ENCODE data around the gene FAXC. TPM values are rescaled to one million over a fixed set of nuclear protein-coding genes. Genes with fewer than 3 reads are reported as not detected.

FAXC gene
- total RNA-seq, 1 donor from 2014 or later: not detected

Other genes starting within 250 kb of the FAXC start
- gene COQ3, start 44.5 kb upstream of the FAXC start, total RNA-seq: 13.5 and 16.7 TPM in 2 replicates
- 98.4 and 112 TPM in 2 replicates for gene PNISR, start 75.6 kb upstream of the FAXC start, total RNA-seq
- 19.2 and 22.4 TPM in 2 replicates for gene USP45, start 165.7 kb upstream of the FAXC start, total RNA-seq
- 51.3 and 54.0 TPM in 2 replicates for gene CCNC, start 219.0 kb upstream of the FAXC start, total RNA-seq